ENCODE measurements around the gene FIGN.

GRCh38 chr2:163633291-163633690 lies 102.5 kb downstream of the FIGN start:
- TF ChIP-seq CTCF (IDR thresholded peaks at IDR 0.05) (no peak), POLR2A (IDR thresholded peaks at IDR 0.05) (no peak)

Data from upper lobe of left lung (tissue), 4 donors.